KBM-7 (cell line): ENCODE results near the gene NDUFAF2.
"Not testable (repeated sequence)": the region's sequence is repeated elsewhere in the genome, so short reads cannot be mapped to it uniquely, and the experiment has no call there.

Experiments used
- DNase-seq: peaks from one replicate; pipeline ENCODE4 v3.0.0-alpha.2; 2015
- in situ Hi-C: fragments of 300-500 bp; cut with MboI; formaldehyde crosslinking; loops from 2 replicates; pipeline ENCODE4 v1.14.3; 2020; ENCODE audit warnings: low sequenced_read_pairs, low pct_unique_long_range_greater_than_20kb, mixed read lengths

The NDUFAF2 gene

GRCh38 chr5:61029456-61030162, 84.6 kb downstream of the NDUFAF2 start:
- in situ Hi-C loops = no loop called here
- DNase-seq = no peak

- in situ Hi-C loops = no loop called here
- no peak for DNase-seq
Observed at GRCh38 chr5:61030163-61030482, 85.1 kb downstream of the NDUFAF2 start.

- in situ Hi-C loops, DNase-seq: not testable (repeated sequence)
Observed at GRCh38 chr5:61031301-61031700, 86.3 kb downstream of the NDUFAF2 start.

GRCh38 chr5:61044545-61044944, 99.5 kb downstream of the NDUFAF2 start:
- in situ Hi-C loops = no loop called here
- DNase-seq = peak; percentile 28

- in situ Hi-C loops = no loop called here
- DNase-seq = no peak
Observed at GRCh38 chr5:61047346-61047745, 102.3 kb downstream of the NDUFAF2 start.

GRCh38 chr5:61048534-61048933, 103.5 kb downstream of the NDUFAF2 start:
- in situ Hi-C loops = no loop called here
- DNase-seq = no peak

GRCh38 chr5:61050292-61050691, 105.3 kb downstream of the NDUFAF2 start:
- in situ Hi-C loops = loop anchor here (25.0 kb wide), 1 partner anchor 612 kb away; no protein-coding TSS in a partner anchor
- no peak for DNase-seq

- no peak for DNase-seq
- in situ Hi-C loops = loop anchor here (25.0 kb wide), 1 partner anchor 611 kb away; no protein-coding TSS in a partner anchor
Observed at GRCh38 chr5:61051267-61051666, 106.3 kb downstream of the NDUFAF2 start.

- DNase-seq = no peak
Observed at GRCh38 chr5:61052882-61053281, 107.9 kb downstream of the NDUFAF2 start.

GRCh38 chr5:61053937-61054336, 108.9 kb downstream of the NDUFAF2 start:
- DNase-seq = no peak
- in situ Hi-C loops = loop anchor here (25.0 kb wide), 1 partner anchor 608 kb away; no protein-coding TSS in a partner anchor

More at GRCh38 chr5:61052882-61053281, 107.9 kb downstream of the NDUFAF2 start:
- in situ Hi-C loops = loop anchor here (25.0 kb wide), 1 partner anchor 609 kb away; no protein-coding TSS in a partner anchor

- peak; percentile 70 for DNase-seq
- in situ Hi-C loops = loop anchor here (25.0 kb wide), 1 partner anchor 607 kb away; no protein-coding TSS in a partner anchor
Observed at GRCh38 chr5:61055434-61056006, 110.5 kb downstream of the NDUFAF2 start.

- no peak for DNase-seq
- in situ Hi-C loops = loop anchor here (25.0 kb wide), 1 partner anchor 603 kb away; no protein-coding TSS in a partner anchor
Observed at GRCh38 chr5:61059499-61059898, 114.5 kb downstream of the NDUFAF2 start.

GRCh38 chr5:61069150-61069549, 124.1 kb downstream of the NDUFAF2 start:
- no peak for DNase-seq
- in situ Hi-C loops = loop anchor here (25.0 kb wide), 1 partner anchor 593 kb away; no protein-coding TSS in a partner anchor

- DNase-seq = no peak
- in situ Hi-C loops = loop anchor here (25.0 kb wide), 1 partner anchor 591 kb away; no protein-coding TSS in a partner anchor
Observed at GRCh38 chr5:61071526-61071925, 126.5 kb downstream of the NDUFAF2 start.

GRCh38 chr5:61076626-61077025, 131.6 kb downstream of the NDUFAF2 start:
- in situ Hi-C loops = no loop called here
- DNase-seq = peak; percentile 66

- in situ Hi-C loops = no loop called here
- DNase-seq = no peak
Observed at GRCh38 chr5:61081741-61082140, 136.7 kb downstream of the NDUFAF2 start.

GRCh38 chr5:61082516-61083280, 137.7 kb downstream of the NDUFAF2 start:
- DNase-seq = no peak
- in situ Hi-C loops = no loop called here

GRCh38 chr5:61084658-61085057, 139.7 kb downstream of the NDUFAF2 start:
- in situ Hi-C loops = no loop called here
- peak; percentile 55 for DNase-seq

- in situ Hi-C loops = no loop called here
Observed at GRCh38 chr5:61085885-61086284, 140.9 kb downstream of the NDUFAF2 start.

GRCh38 chr5:61087921-61088320, 142.9 kb downstream of the NDUFAF2 start:
- in situ Hi-C loops = no loop called here
- no peak for DNase-seq

More at GRCh38 chr5:61085885-61086284, 140.9 kb downstream of the NDUFAF2 start:
- DNase-seq = no peak
